CD4-positive, alpha-beta T cell treated with Interleukin-6 for 4 hours (primary cell): ENCODE measurements around the gene ITPR1.

ENCODE experiments used
- DNase-seq: peaks from one replicate; pipeline ENCODE4 v3.0.0-alpha.2; 2020; ENCODE audit warnings: mixed read lengths

Gene ITPR1

GRCh38 chr3:4765212-4765611, 272.1 kb downstream of the ITPR1 start:
- no peak for DNase-seq

- DNase-seq, result no peak
Measured at GRCh38 chr3:4766263-4766662, 273.1 kb downstream of the ITPR1 start.

- DNase-seq, result no peak
Measured at GRCh38 chr3:4766716-4767499, 273.8 kb downstream of the ITPR1 start.

- no peak for DNase-seq
Measured at GRCh38 chr3:4768021-4768420, 274.9 kb downstream of the ITPR1 start.

- DNase-seq, result no peak
Measured at GRCh38 chr3:4768521-4768920, 275.4 kb downstream of the ITPR1 start.

- DNase-seq, result no peak
Measured at GRCh38 chr3:4770561-4770960, 277.4 kb downstream of the ITPR1 start.

- DNase-seq, result no peak
Measured at GRCh38 chr3:4771243-4771642, 278.1 kb downstream of the ITPR1 start.

GRCh38 chr3:4772171-4772804, 279.1 kb downstream of the ITPR1 start:
- DNase-seq, result no peak

- no peak for DNase-seq
Measured at GRCh38 chr3:4772858-4773257, 279.7 kb downstream of the ITPR1 start.

GRCh38 chr3:4773583-4773982, 280.4 kb downstream of the ITPR1 start:
- DNase-seq, result no peak

- no peak for DNase-seq
Measured at GRCh38 chr3:4774531-4774930, 281.4 kb downstream of the ITPR1 start.

GRCh38 chr3:4776399-4776979, 283.3 kb downstream of the ITPR1 start:
- no peak for DNase-seq

GRCh38 chr3:4776980-4777581, 283.9 kb downstream of the ITPR1 start:
- DNase-seq, result no peak

GRCh38 chr3:4778119-4778518, 285.0 kb downstream of the ITPR1 start:
- no peak for DNase-seq

GRCh38 chr3:4778740-4779139, 285.6 kb downstream of the ITPR1 start:
- DNase-seq, result no peak

GRCh38 chr3:4780545-4780957, 287.4 kb downstream of the ITPR1 start:
- no peak for DNase-seq

GRCh38 chr3:4782095-4782494, 288.9 kb downstream of the ITPR1 start:
- no peak for DNase-seq

- no peak for DNase-seq
Measured at GRCh38 chr3:4785551-4785950, 292.4 kb downstream of the ITPR1 start.

GRCh38 chr3:4786431-4786830, 293.3 kb downstream of the ITPR1 start:
- DNase-seq, result no peak

GRCh38 chr3:4791358-4791757, 298.2 kb downstream of the ITPR1 start:
- DNase-seq, result no peak

- no peak for DNase-seq
Measured at GRCh38 chr3:4793311-4793710, 300.2 kb downstream of the ITPR1 start.

GRCh38 chr3:4794331-4794730, 301.2 kb downstream of the ITPR1 start:
- DNase-seq, result no peak

GRCh38 chr3:4794798-4795197, 301.6 kb downstream of the ITPR1 start:
- DNase-seq, result no peak

GRCh38 chr3:4795905-4796304, 302.8 kb downstream of the ITPR1 start:
- DNase-seq, result no peak
